H9 (cell line): ENCODE data around the gene SPINK6. TPM values are rescaled to one million over a fixed set of nuclear protein-coding genes. Genes with fewer than 3 reads are reported as not detected.

Source experiments
- DNase-seq: peaks from one replicate; pipeline ENCODE4 v3.0.0-alpha.2; 2017
- H2AFZ ChIP-seq: one replicate; pipeline ENCODE4 v1.6.1; 2013; ENCODE audit warnings: mild to moderate bottlenecking, low read length, control low read depth, moderate library complexity
- H2AK5ac ChIP-seq: 2 replicates; pipeline ENCODE4 v1.6.1; 2013; ENCODE audit warnings: low read length, control low read depth, mixed read lengths; ENCODE audit not compliant: insufficient read length
- H2BK120ac ChIP-seq: one replicate; pipeline ENCODE4 v1.6.1; 2013; ENCODE audit warnings: low read depth, mild to moderate bottlenecking, low read length, control low read depth, inconsistent platforms; ENCODE audit not compliant: poor library complexity, severe bottlenecking
- H2BK12ac ChIP-seq: 2 replicates; pipeline ENCODE4 v1.6.1; 2013; ENCODE audit warnings: low read length, control low read depth, mixed read lengths, low read depth; ENCODE audit not compliant: insufficient read length
- H2BK15ac ChIP-seq: 2 replicates; pipeline ENCODE4 v1.6.1; 2013; ENCODE audit warnings: low read depth, low read length, control low read depth
- H2BK20ac ChIP-seq: one replicate; pipeline ENCODE4 v1.6.1; 2013; ENCODE audit warnings: low read depth, mild to moderate bottlenecking, low read length, control low read depth, inconsistent platforms; ENCODE audit not compliant: poor library complexity, severe bottlenecking
- H2BK5ac ChIP-seq: 2 replicates; pipeline ENCODE4 v1.6.1; 2013; ENCODE audit warnings: low read length, control low read depth, mixed read lengths; ENCODE audit not compliant: insufficient read length
- H3K14ac ChIP-seq: 2 replicates; pipeline ENCODE4 v1.6.1; 2013; ENCODE audit warnings: low read length, control low read depth; ENCODE audit not compliant: insufficient read depth
- H3K18ac ChIP-seq: 2 replicates; pipeline ENCODE4 v1.6.1; 2013; ENCODE audit warnings: low read depth, mild to moderate bottlenecking, mixed read lengths, low read length, control low read depth; ENCODE audit not compliant: insufficient read length
- H3K23ac ChIP-seq: 2 replicates; pipeline ENCODE4 v1.6.1; 2013; ENCODE audit warnings: low read length, control low read depth, mixed read lengths, low read depth; ENCODE audit not compliant: insufficient read length
- H3K23me2 ChIP-seq: 2 replicates; pipeline ENCODE4 v1.6.1; 2013; ENCODE audit warnings: low read depth, mild to moderate bottlenecking, mixed read lengths, low read length, control low read depth; ENCODE audit not compliant: insufficient read length, poor library complexity, severe bottlenecking
- H3K27ac ChIP-seq: 2 replicates; pipeline ENCODE4 v1.5.1; 2013; ENCODE audit warnings: low read length, control low read depth, mixed read lengths, low read depth; ENCODE audit not compliant: insufficient read length
- H3K27me3 ChIP-seq: 2 replicates; pipeline ENCODE4 v1.6.1; 2013; ENCODE audit warnings: low read length, control low read depth, inconsistent platforms; ENCODE audit not compliant: insufficient read depth
- H3K4ac ChIP-seq: 2 replicates; pipeline ENCODE4 v1.6.1; 2013; ENCODE audit warnings: low read depth, mild to moderate bottlenecking, control low read depth, inconsistent platforms, low read length, moderate library complexity
- H3K4me1 ChIP-seq: 2 replicates; pipeline ENCODE4 v1.6.1; 2013; ENCODE audit warnings: low read length, control low read depth, inconsistent platforms; ENCODE audit not compliant: insufficient read depth
- H3K4me2 ChIP-seq: 2 replicates; pipeline ENCODE4 v1.6.1; 2013; ENCODE audit warnings: low read length, control low read depth, mixed read lengths; ENCODE audit not compliant: insufficient read length, insufficient read depth
- H3K56ac ChIP-seq: 2 replicates; pipeline ENCODE4 v1.6.1; 2013; ENCODE audit warnings: low read depth, mild to moderate bottlenecking, mixed read lengths, low read length, control low read depth; ENCODE audit not compliant: insufficient read length
- H3K79me1 ChIP-seq: 2 replicates; pipeline ENCODE4 v1.6.1; 2013; ENCODE audit warnings: low read depth, mild to moderate bottlenecking, moderate library complexity, low read length, control low read depth, inconsistent platforms; ENCODE audit not compliant: insufficient read depth, poor library complexity, severe bottlenecking
- H3K79me2 ChIP-seq: 2 replicates; pipeline ENCODE4 v1.6.1; 2013; ENCODE audit warnings: low read length, control low read depth, inconsistent platforms; ENCODE audit not compliant: insufficient read depth
- H3K9ac ChIP-seq: 2 replicates; pipeline ENCODE4 v1.6.1; 2013; ENCODE audit warnings: low read length, control low read depth, mixed read lengths; ENCODE audit not compliant: insufficient read length; ENCODE audit errors: extremely low read depth
- H3K9me3 ChIP-seq: one replicate; pipeline ENCODE4 v1.6.1; 2013; ENCODE audit warnings: low read depth, low read length, inconsistent platforms; ENCODE audit not compliant: control insufficient read depth
- H3T11ph ChIP-seq: one replicate; pipeline ENCODE4 v1.6.1; 2013; ENCODE audit warnings: mild to moderate bottlenecking, low read length, control low read depth, inconsistent platforms
- H4K20me1 ChIP-seq: one replicate; pipeline ENCODE4 v1.6.1; 2013; ENCODE audit not compliant: control insufficient read depth, insufficient read length, insufficient read depth
- H4K5ac ChIP-seq: 2 replicates; pipeline ENCODE4 v1.6.1; 2013; ENCODE audit warnings: low read depth, mild to moderate bottlenecking, mixed read lengths, low read length, control low read depth; ENCODE audit not compliant: insufficient read length
- H4K8ac ChIP-seq: replicated peaks from 2 replicates; pipeline ENCODE4 v1.6.1; 2013; ENCODE audit warnings: low read length, control low read depth, mixed read lengths, low read depth; ENCODE audit not compliant: insufficient read length
- H4K91ac ChIP-seq: 2 replicates; pipeline ENCODE4 v1.6.1; 2013; ENCODE audit warnings: low read depth, mild to moderate bottlenecking, moderate library complexity, mixed read lengths, low read length, control low read depth; ENCODE audit not compliant: insufficient read length
- H3K27ac Mint-ChIP-seq, 3 experiments: 2 replicates in 2 of 3; 3 replicates in 1 of 3; pipeline ENCODE4 v1.8.0; 2020 to 2021; ENCODE audit warnings: mixed read lengths in 3 of 3, mild to moderate bottlenecking in 1 of 3, moderate library complexity in 1 of 3
- H3K27me3 Mint-ChIP-seq: 2 replicates; pipeline ENCODE4 v1.8.0; 2021; ENCODE audit warnings: low read depth, mild to moderate bottlenecking, moderate library complexity, mixed read lengths
- H3K36me3 Mint-ChIP-seq, 3 experiments: 2 replicates in 2 of 3; 3 replicates in 1 of 3; pipeline ENCODE4 v1.8.0; 2020 to 2021; ENCODE audit warnings: low read depth in 3 of 3, mixed read lengths in 3 of 3; ENCODE audit not compliant: insufficient read depth in 1 of 3
- H3K4me1 Mint-ChIP-seq, 2 experiments: 2 replicates each; pipeline ENCODE4 v1.8.0; 2020; ENCODE audit warnings: mixed read lengths in 2 of 2
- H3K4me3 Mint-ChIP-seq, 2 experiments: 2 replicates in 1 of 2; 3 replicates in 1 of 2; pipeline ENCODE4 v1.8.0; 2020 to 2021; ENCODE audit warnings: mild to moderate bottlenecking in 2 of 2, mixed read lengths in 2 of 2, moderate library complexity in 1 of 2
- H3K9me3 Mint-ChIP-seq, 2 experiments: 2 replicates in 1 of 2; 3 replicates in 1 of 2; pipeline ENCODE4 v1.8.0; 2020; ENCODE audit warnings: mild to moderate bottlenecking in 2 of 2, mixed read lengths in 2 of 2, moderate library complexity in 1 of 2
- WGBS: extraction: QIAGEN DNeasy Blood & Tissue Kit; methylation state at CpG from one replicate; pipeline ENCODE4 v1.1.7; 2013; ENCODE audit warnings: missing lambda C conversion rate, low lambda C conversion rate, mixed read lengths; ENCODE audit not compliant: insufficient read length; ENCODE audit errors: extremely low coverage; 5-methylcytosine and 5-hydroxymethylcytosine counted together
- total RNA-seq: library from RNA; stranded (reverse); gene quantifications from 2 replicates; pipeline ENCODE4 v1.2.1, GENCODE V29; 2021
- TF ChIP-seq, protein P1 (sequence below): fragments of 200-600 bp; sonication (generic); conservative IDR thresholded peaks from 3 replicates; pipeline ENCODE4 v1.8.0; 2021; ENCODE audit warnings: antibody characterized with exemption, mild to moderate bottlenecking

Gene SPINK6
- total RNA-seq, 1 experiment from 2014 or later = not detected

- no peak overlapping the region for H2BK12ac ChIP-seq
- H2BK20ac ChIP-seq = no peak overlapping the region
- DNase-seq = no peak
- no peak overlapping the region for H3K4ac ChIP-seq
- H3K14ac ChIP-seq = no peak overlapping the region
- no peak overlapping the region for H4K91ac ChIP-seq
- no peak overlapping the region for H3K23ac ChIP-seq
- no peak overlapping the region for H4K5ac ChIP-seq
- H4K20me1 ChIP-seq = no peaks in the 10 kb centered on the region
- H3K4me1 ChIP-seq = no peaks in the 10 kb centered on the region
- no CpG with 5 or more reads among the region's 1 CpG for WGBS
- H2BK5ac ChIP-seq = no peak overlapping the region
- H3K4me3 Mint-ChIP-seq = no peak overlapping the region
- no peaks in the 10 kb centered on the region for H3K9me3 ChIP-seq
- no peak overlapping the region for H3K4me2 ChIP-seq
- H2BK120ac ChIP-seq = no peak overlapping the region
- no peaks in the 10 kb centered on the region for H3K79me1 ChIP-seq
- H3K27ac ChIP-seq = no peak overlapping the region
- no peak overlapping the region for H3K27ac Mint-ChIP-seq
- no peaks in the 10 kb centered on the region for H3K79me2 ChIP-seq
- no peak overlapping the region for H2AK5ac ChIP-seq
- no peak overlapping the region for H3K56ac ChIP-seq
- H3T11ph ChIP-seq = no peak overlapping the region
- H3K9ac ChIP-seq = no peak overlapping the region
- no peaks in the 10 kb centered on the region for H3K27me3 Mint-ChIP-seq
- H2AFZ ChIP-seq = no peak overlapping the region
- H3K23me2 ChIP-seq = no peaks in the 10 kb centered on the region
- no peak overlapping the region for H4K8ac ChIP-seq
- H3K4me1 Mint-ChIP-seq = peaks cover under 1% of the 10 kb centered on the region in 2 experiments; a peak in 2 of 4 replicates
- H3K18ac ChIP-seq = no peak overlapping the region
- H3K36me3 Mint-ChIP-seq = no peaks in the 10 kb centered on the region
- H3K27me3 ChIP-seq = no peaks in the 10 kb centered on the region
- TF ChIP-seq, protein P1, sequence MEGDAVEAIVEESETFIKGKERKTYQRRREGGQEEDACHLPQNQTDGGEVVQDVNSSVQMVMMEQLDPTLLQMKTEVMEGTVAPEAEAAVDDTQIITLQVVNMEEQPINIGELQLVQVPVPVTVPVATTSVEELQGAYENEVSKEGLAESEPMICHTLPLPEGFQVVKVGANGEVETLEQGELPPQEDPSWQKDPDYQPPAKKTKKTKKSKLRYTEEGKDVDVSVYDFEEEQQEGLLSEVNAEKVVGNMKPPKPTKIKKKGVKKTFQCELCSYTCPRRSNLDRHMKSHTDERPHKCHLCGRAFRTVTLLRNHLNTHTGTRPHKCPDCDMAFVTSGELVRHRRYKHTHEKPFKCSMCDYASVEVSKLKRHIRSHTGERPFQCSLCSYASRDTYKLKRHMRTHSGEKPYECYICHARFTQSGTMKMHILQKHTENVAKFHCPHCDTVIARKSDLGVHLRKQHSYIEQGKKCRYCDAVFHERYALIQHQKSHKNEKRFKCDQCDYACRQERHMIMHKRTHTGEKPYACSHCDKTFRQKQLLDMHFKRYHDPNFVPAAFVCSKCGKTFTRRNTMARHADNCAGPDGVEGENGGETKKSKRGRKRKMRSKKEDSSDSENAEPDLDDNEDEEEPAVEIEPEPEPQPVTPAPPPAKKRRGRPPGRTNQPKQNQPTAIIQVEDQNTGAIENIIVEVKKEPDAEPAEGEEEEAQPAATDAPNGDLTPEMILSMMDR = no peak
- H2BK15ac ChIP-seq = no peak overlapping the region
- no peaks in the 10 kb centered on the region for H3K9me3 Mint-ChIP-seq
Measured at GRCh38 chr5:148191010-148191409, 11.8 kb upstream of the SPINK6 start.
